ENCODE data around the gene ATP4A. TPM values are rescaled to one million over a fixed set of nuclear protein-coding genes. Genes with fewer than 3 reads are reported as not detected.

The ATP4A gene
- total and polyA plus RNA-seq, 9 of the 15 experiments (the other 6 are each of a cell fraction or from before 2014, with no cell fraction given): 0.15 TPM; not detected in 8

GRCh38 chr19:35559781-35560180, 3.7 kb downstream of the ATP4A start:
- H3K27ac ChIP-seq (ENCODE audit: extremely low read depth, low read depth, low read length): no peak overlapping the region
- H3K9me3 ChIP-seq (replicated peaks; ENCODE audit: control insufficient read depth, insufficient read depth, low read depth, low read length): no peaks in the 10 kb centered on the region
- intact Hi-C loops (cut with micrococcal nuclease) (loop anchor here (5.0 kb wide), 3 partner anchors 33 to 373 kb away; partner anchors contain the start of gene ETV2), in situ Hi-C loops (cut with MboI) (no loop called here)
- H3K79me2 ChIP-seq (ENCODE audit: control insufficient read depth, insufficient read depth, low read length): no peaks in the 10 kb centered on the region
- peaks cover 3% of the 10 kb centered on the region for H3K9me1 ChIP-seq (ENCODE audit: control insufficient read depth, insufficient read depth, low read length)
- WGBS (ENCODE audit: insufficient coverage, low coverage, missing lambda C conversion rate): 39% methylated on average over 21 of the region's 23 CpGs
- H3K4me1 ChIP-seq (replicated peaks in 1 of 2; ENCODE audit: control insufficient read depth in 2 of 2, insufficient read depth in 2 of 2, low read length in 2 of 2): peaks cover 4 to 40% of the 10 kb centered on the region in 2 experiments; a peak in 3 of 5 replicates
- no peak overlapping the region for H3K4me3 ChIP-seq
- TF ChIP-seq ZNF318 (IDR thresholded peaks at IDR 0.05; ENCODE audit: borderline replicate concordance in 1 of 2, low read depth in 1 of 2) (no peak), ZNF696 (CRISPR knock-in tag; conservative IDR thresholded peaks at IDR 0.05) (no peak), ATF1 (CRISPR knock-in tag; IDR thresholded peaks at IDR 0.05) (no peak), ATF1 (tag; IDR thresholded peaks at IDR 0.05) (no peak), MAX (CRISPR knock-in tag; IDR thresholded peaks at IDR 0.05) (no peak), SMC3 (conservative IDR thresholded peaks at IDR 0.05; ENCODE audit: insufficient read depth, low read depth, low read length) (no peak), KHSRP (IDR thresholded peaks at IDR 0.05) (no peak), BHLHE40 (IDR thresholded peaks at IDR 0.05; ENCODE audit: low read length) (no peak)
- no peaks in the 10 kb centered on the region for H3K36me3 ChIP-seq (ENCODE audit: control insufficient read depth, insufficient read depth, low read length)
- peaks cover 7% of the 10 kb centered on the region; the same call in 1 of the 2 replicates for H4K20me1 ChIP-seq (replicated peaks; ENCODE audit: control insufficient read depth, insufficient read depth, low read length)
- no peak for DNase-seq (ENCODE audit: extremely low read depth in 1 of 4, low spot score in 3 of 4)
- CTCF ChIA-PET (ENCODE audit: low intra/inter-chr PET ratio): no interaction called here
- no peak for FAIRE-seq
- H3K4me2 ChIP-seq (ENCODE audit: insufficient read depth, low read length): no peak overlapping the region
- no peak for ATAC-seq
- H3K27me3 ChIP-seq (ENCODE audit: control insufficient read depth in 2 of 2, insufficient read depth in 2 of 2, low read length in 2 of 2): peaks cover 28 to 51% of the 10 kb centered on the region in 2 experiments; a peak in 4 of 5 replicates
- H3K9ac ChIP-seq (ENCODE audit: insufficient read depth in 1 of 2, low read depth in 2 of 2, low read length in 2 of 2): no peak overlapping the region
- POLR2A ChIA-PET: interaction anchor here (1.0 kb wide), 1 partner anchor 9 kb away, joined by 3 read pairs; no protein-coding TSS in a partner anchor
- BruUV-seq (replicated peaks): no TSS peak
- no peak overlapping the region for H2AFZ ChIP-seq (ENCODE audit: low read depth, low read length)

All from K562 (cell line).